Adrenal gland (tissue), 12 donors: ENCODE data around the gene MARCHF10. TPM values are rescaled to one million over a fixed set of nuclear protein-coding genes. Genes with fewer than 3 reads are reported as not detected.

Experiments
- DNase-seq, 7 donors: peaks; one replicate each; pipeline ENCODE4 v3.0.0-alpha.2; 2019 to 2020
- H3K27ac ChIP-seq, 5 donors: fragments of 200-600 bp; sonication (generic) in 4 of 5; 1 replicate in 3 of 5; 2 replicates in 2 of 5; pipeline versions ENCODE4 v1.5.1 to v1.8.0; 2016 to 2020; ENCODE audit warnings: mild to moderate bottlenecking in 1 of 5
- H3K27me3 ChIP-seq: fragments of 200-600 bp; 2 replicates; pipeline ENCODE4 v1.8.0; 2021
- H3K36me3 ChIP-seq, 2 donors: fragments of 200-600 bp; replicated peaks in 1 of 2; 1 replicate in 1 of 2; 2 replicates in 1 of 2; pipeline versions ENCODE4 v1.5.1 to v1.8.0; 2018 to 2022
- H3K4me1 ChIP-seq, 2 donors: fragments of 200-600 bp; replicated peaks in 1 of 2; 1 replicate in 1 of 2; 2 replicates in 1 of 2; pipeline versions ENCODE4 v1.5.1 to v1.8.0; 2018 to 2021
- H3K4me3 ChIP-seq, 4 donors: fragments of 200-600 bp; sonication (generic) in 3 of 4; one replicate each; pipeline ENCODE4 v1.5.1; 2016 to 2018
- H3K9me3 ChIP-seq, 3 donors: fragments of 200-600 bp; sonication (generic) in 1 of 3; replicated peaks in 1 of 3; 1 replicate in 2 of 3; 2 replicates in 1 of 3; pipeline versions ENCODE4 v1.5.1 to v1.8.0; 2016 to 2021
- POLR2A ChIP-seq, 2 donors: fragments of 450-650 bp; IDR thresholded peaks; one replicate each; pipeline ENCODE4 v1.6.1; 2017; ENCODE audit warnings: antibody characterized with exemption in 2 of 2, mild to moderate bottlenecking in 2 of 2, moderate library complexity in 1 of 2
- WGBS, 4 donors: extraction: QIAGEN DNeasy Blood & Tissue Kit in 2 of 4; methylation state at CpG; one replicate each; pipeline versions ENCODE4 v1.1.5 to v1.1.7; 2013 to 2017; 5-methylcytosine and 5-hydroxymethylcytosine counted together
- intact Hi-C, 2 donors: fragments of 100-400 bp; cut with DNase I; formaldehyde crosslinking; loops; one replicate each; pipeline versions ENCODE4 v1.14.1 to v1.15.0; 2022 to 2023
- polyA plus RNA-seq, 3 donors: library from polyadenylated mRNA; stranded (reverse); fragments of 200-250 nt in 2 of 3; fragments of 350-450 nt in 1 of 3; fragmentation: Illumina TruSeq in 1 of 3; extraction: RNeasy Lipid Tissue Mini Kit (QIAGEN cat#74804) in 1 of 3; gene quantifications; one replicate each; pipeline ENCODE4 v1.2.3, GENCODE V29; 2013 to 2014
- small RNA-seq, 2 donors: library from RNA; depleted of rRNA; stranded (forward); fragments of <200 nt; gene quantifications; one replicate each; pipeline ENCODE3, GENCODE V24; 2016
- total RNA-seq, 9 donors: library from RNA; depleted of rRNA in 4 of 9; stranded (reverse); fragments of >200 nt in 4 of 9; fragments of 120-200 nt in 1 of 9; fragmentation: NEBNext Ultra II Directional in 1 of 9; extraction: Animal tissue kit (Norgen Biotek cat#: 25700) in 1 of 9; gene quantifications; one replicate each; pipeline versions ENCODE4 v1.1.0 to v1.2.4, GENCODE V29; 2013 to 2023
- TF ChIP-seq, protein P1 (sequence below), 6 experiments: fragments of 450-650 bp in 4 of 6; fragments of 200-600 bp in 2 of 6; sonication (generic) in 1 of 6; IDR thresholded peaks; 1 replicate in 5 of 6; 2 replicates in 1 of 6; pipeline versions ENCODE4 v1.5.1 to v1.8.0; 2016 to 2021; ENCODE audit warnings: antibody characterized with exemption in 6 of 6, mild to moderate bottlenecking in 2 of 6, moderate library complexity in 1 of 6
- donor health status: healthy with polysubstance abuse.
- donor health status: Bipolar disorder and iron deficiency.
- donor health status: DM: yes; HTN: yes; CAD: no.
- donor health status: DM: no; HTN: no; CAD: no.
- donor health status: DM: no; HTN: no; CAD: no.
- donor health status: DM: yes; HTN: yes; CAD: no.

MARCHF10 gene
- total and polyA plus RNA-seq, 12 donors, result 0.31 to 0.64 (median 0.43) TPM; not detected in 8

GRCh38 chr17:62652251-62653001, 155.7 kb downstream of the MARCHF10 start:
- DNase-seq, result peak; percentile 39 to 78 (median 55)
- H3K4me1 ChIP-seq, result peaks cover 10 to 14% of the 10 kb centered on the region in 2 donors
- no peaks in the 10 kb centered on the region for H3K9me3 ChIP-seq
- TF ChIP-seq, protein P1, sequence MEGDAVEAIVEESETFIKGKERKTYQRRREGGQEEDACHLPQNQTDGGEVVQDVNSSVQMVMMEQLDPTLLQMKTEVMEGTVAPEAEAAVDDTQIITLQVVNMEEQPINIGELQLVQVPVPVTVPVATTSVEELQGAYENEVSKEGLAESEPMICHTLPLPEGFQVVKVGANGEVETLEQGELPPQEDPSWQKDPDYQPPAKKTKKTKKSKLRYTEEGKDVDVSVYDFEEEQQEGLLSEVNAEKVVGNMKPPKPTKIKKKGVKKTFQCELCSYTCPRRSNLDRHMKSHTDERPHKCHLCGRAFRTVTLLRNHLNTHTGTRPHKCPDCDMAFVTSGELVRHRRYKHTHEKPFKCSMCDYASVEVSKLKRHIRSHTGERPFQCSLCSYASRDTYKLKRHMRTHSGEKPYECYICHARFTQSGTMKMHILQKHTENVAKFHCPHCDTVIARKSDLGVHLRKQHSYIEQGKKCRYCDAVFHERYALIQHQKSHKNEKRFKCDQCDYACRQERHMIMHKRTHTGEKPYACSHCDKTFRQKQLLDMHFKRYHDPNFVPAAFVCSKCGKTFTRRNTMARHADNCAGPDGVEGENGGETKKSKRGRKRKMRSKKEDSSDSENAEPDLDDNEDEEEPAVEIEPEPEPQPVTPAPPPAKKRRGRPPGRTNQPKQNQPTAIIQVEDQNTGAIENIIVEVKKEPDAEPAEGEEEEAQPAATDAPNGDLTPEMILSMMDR (IDR thresholded peaks at IDR 0.05), result no peak
- no peak for TF ChIP-seq POLR2A (IDR thresholded peaks at IDR 0.05)
- peak overlapping the region in 2 of 4 donors; percentile 28 to 36 for H3K4me3 ChIP-seq
- intact Hi-C loops, result no loop called here
- WGBS, 4 donors, result 25 to 49% (median 35%) methylated on average over 22 to 57 of the region's 57 CpGs
- H3K36me3 ChIP-seq, result no peaks in the 10 kb centered on the region
- H3K27me3 ChIP-seq, result no peaks in the 10 kb centered on the region
- H3K27ac ChIP-seq, result peak overlapping the region in 4 of 5 donors; percentile 36 to 90 (median 58)

Small RNA genes within 50 kb of the gene (small RNA-seq; reads per million reads assigned to genes)
- 0 reads per million in 2 donors for gene RF00019
- 0 reads per million in 2 donors for gene RNU6-446P

Other genes with a start within 250 kb of the MARCHF10 start
- gene MRC2, start 180.6 kb downstream of the MARCHF10 start, total RNA-seq, result 10 to 100 TPM; 13.2 to 68.3 (median 32.9) TPM
- 10 to 100 TPM in 2 of 3 donors, 1 to 10 TPM in 1; 5.2 to 41.3 (median 22.3) TPM for gene MRC2, start 180.6 kb downstream of the MARCHF10 start, polyA plus RNA-seq
- gene TANC2, start 157.9 kb upstream of the MARCHF10 start, total RNA-seq, result 10 to 100 TPM in 7 of 9 donors, 1 to 10 TPM in 2; 3.1 to 50.7 (median 15.0) TPM
- gene TANC2, start 157.9 kb upstream of the MARCHF10 start, polyA plus RNA-seq, result 1 to 10 TPM; 1.5 to 7.5 (median 5.6) TPM